ENCODE measurements around the gene NTM.

NTM gene

DNA sequence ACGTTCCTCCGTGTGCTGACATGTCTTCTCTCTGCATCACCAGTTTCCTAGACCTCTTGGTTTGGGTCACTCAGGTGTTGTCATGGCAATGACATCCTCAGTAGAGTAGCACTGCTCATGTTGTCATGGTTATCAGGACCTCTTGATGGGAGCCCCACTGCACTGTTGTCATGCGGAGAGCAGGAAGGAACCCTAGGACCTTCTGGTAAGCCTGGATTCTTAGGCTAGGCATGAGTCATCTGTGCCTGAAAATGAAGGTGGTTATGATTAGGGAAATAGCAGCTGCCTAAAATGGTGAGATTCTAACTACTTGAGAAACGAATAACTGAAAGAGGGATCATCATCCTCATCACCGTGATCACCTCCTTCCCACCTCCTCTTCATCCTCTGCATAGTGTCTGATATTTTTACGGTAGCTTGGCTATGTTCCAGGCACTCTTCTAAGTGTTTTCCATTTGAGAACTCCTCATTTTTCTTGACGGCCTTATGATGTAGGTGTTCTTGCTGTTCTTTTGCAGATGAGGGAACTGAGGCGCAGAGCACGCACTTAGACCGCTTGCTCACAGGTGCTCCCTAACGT, 858.4 kb downstream of the NTM start:
- no peak for DNase-seq
- no peak for TF ChIP-seq CTCF (IDR thresholded peaks at IDR 0.05; ENCODE audit: low read depth, low read length)
- no peaks in the 10 kb centered on the region; the same call in none of the 2 replicates for H3K9me3 ChIP-seq
- no peaks in the 10 kb centered on the region for H3K4me1 ChIP-seq
- no peaks in the 10 kb centered on the region for H3K27me3 ChIP-seq
- H3K36me3 ChIP-seq = no peaks in the 10 kb centered on the region
- H3K4me3 ChIP-seq (ENCODE audit: low read depth, low read length) = no peak overlapping the region

DNA sequence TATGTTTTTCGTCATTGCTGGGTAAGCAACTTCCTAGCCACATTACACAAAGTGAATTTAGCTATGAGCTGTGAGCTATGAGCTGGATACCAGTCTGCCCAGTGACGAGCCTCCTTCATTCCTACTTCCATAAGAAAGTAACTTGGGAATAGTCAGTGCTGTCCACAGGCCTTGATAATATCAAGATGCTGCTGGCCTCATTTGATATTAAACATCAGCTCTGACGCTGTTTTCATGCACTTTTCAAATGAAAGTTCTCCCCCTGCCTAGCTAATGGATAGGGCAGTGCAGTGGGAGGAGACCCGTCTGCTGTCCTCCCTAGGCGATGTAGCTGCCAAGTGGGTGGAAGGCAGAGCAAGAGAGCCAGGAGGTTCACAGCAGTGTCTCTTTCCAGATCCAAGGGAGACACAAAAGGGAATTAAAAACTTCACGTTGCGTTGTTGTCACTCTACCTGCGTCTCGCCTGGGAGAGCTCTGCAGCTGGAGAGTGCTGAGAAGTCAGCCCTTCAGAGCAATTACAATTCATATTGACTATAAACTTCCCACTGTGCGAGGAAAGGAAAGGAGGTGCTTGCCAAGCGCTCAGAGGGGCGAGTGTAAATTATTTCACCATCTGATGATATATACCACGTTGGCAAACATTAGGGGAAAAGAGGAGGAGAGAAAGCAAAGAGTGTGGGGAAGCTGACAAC, 861.4 kb downstream of the NTM start:
- no peaks in the 10 kb centered on the region for H3K36me3 ChIP-seq
- H3K4me3 ChIP-seq (ENCODE audit: low read depth, low read length) = no peak overlapping the region
- no peaks in the 10 kb centered on the region; the same call in 1 of the 2 replicates for H3K9me3 ChIP-seq
- no peaks in the 10 kb centered on the region for H3K4me1 ChIP-seq
- H3K27me3 ChIP-seq = no peaks in the 10 kb centered on the region
- DNase-seq = no peak
- no peak for TF ChIP-seq CTCF (IDR thresholded peaks at IDR 0.05; ENCODE audit: low read depth, low read length)

DNA sequence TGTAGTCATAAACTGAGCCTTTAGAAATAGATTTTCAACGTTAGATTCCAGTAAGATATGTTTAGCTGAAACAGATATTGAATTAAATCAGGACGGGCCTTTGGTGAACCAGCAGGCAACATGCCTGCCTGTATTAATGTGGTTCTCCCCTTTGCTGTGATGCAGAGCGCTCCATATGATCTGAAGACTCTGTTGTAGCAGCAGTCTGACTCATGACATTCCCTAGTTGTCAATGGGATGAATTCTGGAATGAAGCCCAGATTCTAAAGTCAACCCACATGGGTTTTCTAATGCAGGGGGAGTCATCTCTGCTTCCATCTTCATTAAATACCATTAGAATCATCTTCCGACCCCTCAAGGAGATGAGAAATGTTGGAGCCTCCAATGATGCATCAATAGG, 864.5 kb downstream of the NTM start:
- DNase-seq = no peak
- Histone ChIP-seq H3K27me3 (no peaks in the 10 kb centered on the region), H3K36me3 (no peaks in the 10 kb centered on the region), H3K9me3 (no peaks in the 10 kb centered on the region), H3K4me3 (ENCODE audit: low read depth, low read length) (no peak overlapping the region), H3K4me1 (no peaks in the 10 kb centered on the region)
- no peak for TF ChIP-seq CTCF (IDR thresholded peaks at IDR 0.05; ENCODE audit: low read depth, low read length)

- Histone ChIP-seq H3K9me3 (no peaks in the 10 kb centered on the region), H3K36me3 (no peaks in the 10 kb centered on the region), H3K4me1 (no peaks in the 10 kb centered on the region), H3K4me3 (ENCODE audit: low read depth, low read length) (no peak overlapping the region), H3K27me3 (no peaks in the 10 kb centered on the region)
- no peak for DNase-seq
- no peak for TF ChIP-seq CTCF (IDR thresholded peaks at IDR 0.05; ENCODE audit: low read depth, low read length)
These were observed 867.4 kb downstream of the NTM start for GRCh38 chr11:132237781-132238180.

GRCh38 chr11:132238331-132238866, 868.0 kb downstream of the NTM start:
- TF ChIP-seq CTCF (IDR thresholded peaks at IDR 0.05; ENCODE audit: low read depth, low read length) = no peak
- no peak for DNase-seq

DNA sequence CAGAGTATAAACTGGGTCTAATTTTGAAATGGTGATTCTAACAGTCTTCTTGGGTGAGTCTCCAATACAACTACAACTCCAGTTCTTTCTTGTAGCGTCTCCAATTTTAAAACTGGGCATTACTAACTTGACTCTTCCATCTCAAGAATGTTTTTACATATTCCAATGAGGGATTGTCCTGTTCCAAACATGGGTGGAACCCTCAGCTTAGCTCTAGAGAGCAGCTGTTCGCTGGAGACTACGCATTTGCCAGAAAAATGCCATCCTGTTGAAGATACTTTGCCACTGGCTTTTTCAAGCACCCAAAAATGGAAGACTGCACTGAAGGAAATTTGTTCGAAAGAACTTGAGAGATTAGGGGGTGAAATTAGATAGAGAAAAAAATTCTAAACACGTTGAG, 870.0 kb downstream of the NTM start:
- DNase-seq = no peak
- Histone ChIP-seq H3K36me3 (no peaks in the 10 kb centered on the region), H3K4me1 (no peaks in the 10 kb centered on the region), H3K4me3 (ENCODE audit: low read depth, low read length) (no peak overlapping the region), H3K27me3 (no peaks in the 10 kb centered on the region), H3K9me3 (0 out of 2 replicates have a peak, but pooled peaks cover 3% of the 10 kb centered on the region)
- TF ChIP-seq CTCF (IDR thresholded peaks at IDR 0.05; ENCODE audit: low read depth, low read length) = no peak

More at GRCh38 chr11:132238331-132238866, 868.0 kb downstream of the NTM start:
- H3K4me1 ChIP-seq = no peaks in the 10 kb centered on the region
- no peak overlapping the region for H3K4me3 ChIP-seq (ENCODE audit: low read depth, low read length)
- no peaks in the 10 kb centered on the region for H3K9me3 ChIP-seq
- no peaks in the 10 kb centered on the region for H3K36me3 ChIP-seq
- no peaks in the 10 kb centered on the region for H3K27me3 ChIP-seq

Measured in BE2C (cell line).